Stimulated activated CD8-positive, alpha-beta memory T cell treated with anti-CD3 and anti-CD28 coated beads, Interleukin-12 subunit alpha, Interleukin-12 subunit beta, amount 100 ng/mL, for 1 hour (primary cell): ENCODE measurements around the gene NUFIP1.
"Not testable (repeated sequence)": the region's sequence is repeated elsewhere in the genome, so short reads cannot be mapped to it uniquely, and the experiment has no call there.

Experiments
- DNase-seq: peaks from one replicate; pipeline ENCODE4 v3.0.0-alpha.2; 2020; ENCODE audit warnings: low read depth

Gene NUFIP1

GRCh38 chr13:44919104-44919804 lies 70.0 kb downstream of the NUFIP1 start:
- DNase-seq: no peak

GRCh38 chr13:44918326-44919103 lies 70.8 kb downstream of the NUFIP1 start:
- peak; percentile 62 for DNase-seq

GRCh38 chr13:44917589-44918325 lies 71.5 kb downstream of the NUFIP1 start:
- peak; percentile 98 for DNase-seq

GRCh38 chr13:44912278-44913016 lies 76.8 kb downstream of the NUFIP1 start:
- DNase-seq: no peak

DNA sequence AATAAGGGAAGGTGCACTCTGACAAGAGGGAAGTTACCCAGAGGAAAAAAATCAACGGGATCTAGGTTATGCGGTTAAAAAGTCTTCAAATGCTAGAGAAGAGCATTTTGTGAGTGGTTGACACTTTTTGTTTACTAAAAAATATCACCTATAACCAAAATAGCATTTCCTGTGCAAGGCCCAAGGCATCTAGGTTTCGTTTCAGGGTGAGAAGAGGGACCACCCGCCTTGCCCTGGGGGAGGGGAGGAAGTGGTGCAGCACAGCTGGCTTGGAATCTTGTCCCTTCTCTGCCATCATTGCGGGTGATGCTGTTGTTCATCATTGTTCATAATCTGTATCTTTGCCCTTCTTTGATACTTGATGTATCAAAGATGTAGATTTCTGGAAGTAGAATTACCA lies 80.6 kb downstream of the NUFIP1 start:
- no peak for DNase-seq

DNA sequence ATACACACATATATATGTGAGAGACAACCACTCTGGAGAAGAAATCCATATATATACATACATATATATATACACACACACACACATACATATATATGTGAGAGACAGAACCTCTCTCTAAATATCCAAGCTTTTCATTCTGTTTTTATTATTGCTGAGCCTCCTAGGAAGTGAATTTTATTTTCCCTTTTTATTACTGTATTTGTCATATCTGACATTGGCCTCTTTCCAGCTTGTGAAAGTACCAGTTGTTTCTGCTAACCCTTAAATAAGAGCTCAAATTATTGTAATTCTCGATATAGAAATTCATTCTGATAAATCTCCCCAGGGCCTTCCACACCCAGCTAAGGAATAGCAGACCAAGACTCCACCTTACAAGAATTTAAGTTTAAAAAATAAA lies 81.0 kb downstream of the NUFIP1 start:
- no peak for DNase-seq

- DNase-seq: no peak
Observed at GRCh38 chr13:44906713-44907112, 82.6 kb downstream of the NUFIP1 start.

DNA sequence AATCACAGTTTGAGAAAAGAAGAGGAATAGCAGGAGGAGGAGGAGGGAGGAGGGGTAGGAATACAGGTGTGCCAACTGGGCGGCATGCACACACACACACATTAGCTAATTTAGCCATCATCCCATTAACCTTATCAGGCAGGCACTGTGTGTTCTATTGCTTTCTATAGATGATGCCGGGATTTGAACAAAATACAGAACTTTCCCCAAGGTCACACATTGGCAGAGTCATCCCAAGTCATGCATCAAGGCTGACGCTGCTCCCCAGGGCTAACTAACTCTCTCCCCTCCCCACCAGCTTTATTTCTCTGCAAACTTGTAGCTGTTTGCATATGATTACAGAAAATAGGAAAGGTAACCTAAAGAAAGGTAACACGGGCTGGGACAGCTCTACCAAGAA lies 83.0 kb downstream of the NUFIP1 start:
- no peak for DNase-seq

- DNase-seq: no peak
Observed at GRCh38 chr13:44905556-44905955, 83.7 kb downstream of the NUFIP1 start.

GRCh38 chr13:44904967-44905366 lies 84.3 kb downstream of the NUFIP1 start:
- DNase-seq: no peak

DNA sequence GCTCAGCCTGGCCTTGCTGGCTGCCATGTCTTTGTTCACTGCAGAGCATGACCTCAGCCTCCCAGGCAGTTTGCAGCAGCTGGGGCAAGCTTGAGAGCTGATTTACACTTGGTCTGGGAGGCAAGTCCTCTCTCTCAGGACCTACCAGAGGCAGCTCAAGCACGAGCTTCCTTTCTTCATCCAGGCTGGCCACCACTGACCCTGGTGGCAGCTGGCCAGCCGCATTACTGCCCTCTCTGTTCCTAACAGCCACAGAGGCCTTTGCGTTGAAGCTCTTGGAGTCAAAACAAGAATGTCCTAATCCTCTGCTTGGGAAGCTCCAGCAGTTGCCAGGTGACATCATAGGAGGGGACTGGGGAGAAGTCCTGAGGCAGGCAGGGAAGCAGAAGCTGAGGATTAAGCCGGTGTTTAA lies 85.7 kb downstream of the NUFIP1 start:
- no peak for DNase-seq

- DNase-seq: no peak
Observed at GRCh38 chr13:44902738-44903137, 86.5 kb downstream of the NUFIP1 start.

DNA sequence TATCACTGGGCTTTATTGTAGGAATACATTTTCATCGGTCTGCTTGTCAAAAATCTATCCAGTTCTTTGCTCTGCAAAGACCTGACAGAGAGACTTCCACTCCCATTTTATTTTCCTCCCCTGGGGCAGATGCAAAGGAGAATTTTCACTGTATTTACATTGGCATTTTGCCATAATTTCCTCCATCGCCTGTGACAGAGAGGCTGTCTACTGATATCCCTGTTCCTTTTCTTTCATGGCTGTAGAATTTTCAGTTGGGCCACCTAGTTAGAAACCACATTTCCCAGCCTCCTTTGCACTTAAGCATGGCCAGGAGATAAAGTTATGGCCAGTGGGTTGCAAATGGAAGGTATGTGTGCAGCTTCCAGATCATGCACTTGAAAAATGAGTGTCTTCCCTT lies 89.3 kb downstream of the NUFIP1 start:
- no peak for DNase-seq

DNA sequence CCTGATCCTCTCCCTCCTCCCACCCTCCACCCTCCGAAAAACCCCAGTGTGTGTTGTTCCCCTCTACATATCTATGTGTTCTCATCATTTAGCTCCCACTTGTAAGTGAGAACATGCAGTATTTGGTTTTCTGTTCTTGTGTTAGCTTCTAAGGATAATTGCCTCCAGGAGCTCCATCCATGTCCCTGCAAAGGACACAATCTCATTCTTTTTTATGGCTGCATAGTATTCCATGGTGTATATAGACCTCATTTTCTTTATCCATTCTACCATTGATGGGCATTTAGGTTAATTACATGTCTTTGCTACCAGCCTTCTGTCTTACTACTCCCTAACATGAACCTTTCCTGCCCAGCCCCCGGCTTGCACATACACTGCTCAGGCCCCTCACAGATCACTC lies 91.0 kb downstream of the NUFIP1 start:
- not testable (repeated sequence) for DNase-seq

- no peak for DNase-seq
Observed at GRCh38 chr13:44895953-44896335, 93.3 kb downstream of the NUFIP1 start.

DNA sequence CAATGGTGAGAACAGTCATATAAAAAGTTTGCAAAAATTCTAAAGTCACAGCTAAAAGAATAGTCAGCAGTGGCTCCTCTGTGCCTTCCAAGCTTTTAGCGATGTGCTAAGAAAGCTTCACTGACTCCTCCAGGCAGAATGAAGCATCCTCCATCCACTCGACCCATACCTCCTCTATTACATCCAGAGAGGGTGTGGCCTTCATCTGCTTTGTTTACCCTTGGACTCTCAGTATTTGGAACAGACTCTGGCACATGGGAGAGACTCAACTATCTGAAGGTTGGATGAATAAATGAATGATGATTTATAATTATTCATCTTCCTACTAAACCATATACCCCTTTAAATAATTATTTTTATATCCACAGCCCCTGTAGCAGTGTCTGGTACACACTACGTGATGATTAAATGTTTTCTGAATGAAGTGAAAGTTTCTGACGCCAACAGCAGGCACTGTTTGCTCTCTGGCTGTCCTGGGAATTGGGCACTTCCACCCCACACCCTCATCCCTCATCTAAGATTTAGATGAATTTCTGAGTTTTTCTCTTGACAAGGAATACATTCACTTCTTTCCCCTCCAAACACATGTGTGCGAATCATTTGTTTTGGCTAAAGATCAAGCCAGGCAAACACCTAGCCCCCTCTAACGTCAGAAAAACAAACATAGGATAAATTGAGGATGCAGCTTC lies 93.9 kb downstream of the NUFIP1 start:
- no peak for DNase-seq

- no peak for DNase-seq
Observed at GRCh38 chr13:44894001-44894770, 95.1 kb downstream of the NUFIP1 start.
